IMR-90 (cell line): ENCODE measurements around the gene TMEM161A. TPM values are rescaled to one million over a fixed set of nuclear protein-coding genes. Genes with fewer than 3 reads are reported as not detected.

Experiments
- ATAC-seq: fragments of 200-7000 bp; cut with Tn5 transposase; 2 replicates; pipeline ENCODE4 v1.9.1; 2020; ENCODE audit warnings: low read depth, mild to moderate bottlenecking, moderate library complexity
- BruUV-seq: library from RNA; stranded (reverse); fragments of 400-500 nt; replicated peaks from 2 replicates; lab custom pipeline; 2021; lab: Mats Ljungman, UMichigan
- CTCF ChIA-PET: fragments of 300-600 bp; formaldehyde crosslinking; extraction: SDS; loops from one replicate; lab custom pipeline; 2021; ENCODE audit warnings: antibody characterized with exemption; lab: Yijun Ruan, JAX
- POLR2A ChIA-PET: fragments of 300-600 bp; sonication (Branson Sonifier 250); formaldehyde crosslinking; loops from one replicate; lab custom pipeline; 2022; ENCODE audit warnings: antibody characterized with exemption; ENCODE audit not compliant: unreplicated experiment; lab: Charles Lee
- DNase-seq: peaks from one replicate; pipeline ENCODE4 v3.0.0; 2013
- H2AFZ ChIP-seq: replicated peaks from 2 replicates; pipeline ENCODE3; 2013; ENCODE audit warnings: low read length, mild to moderate bottlenecking; ENCODE audit not compliant: poor library complexity
- H2AK5ac ChIP-seq: 2 replicates; pipeline ENCODE4 v1.6.1; 2013; ENCODE audit warnings: low read depth, low read length, inconsistent platforms
- H2AK9ac ChIP-seq: replicated peaks from 2 replicates; pipeline ENCODE3; 2013; ENCODE audit warnings: mild to moderate bottlenecking, low read depth, low read length, moderate library complexity; ENCODE audit not compliant: poor library complexity
- H2BK120ac ChIP-seq: 2 replicates; pipeline ENCODE4 v1.6.1; 2013; ENCODE audit warnings: low read depth, low read length, inconsistent platforms
- H2BK15ac ChIP-seq: 3 replicates; pipeline ENCODE4 v1.6.1; 2013; ENCODE audit warnings: low read depth, low read length, inconsistent platforms
- H2BK20ac ChIP-seq: 2 replicates; pipeline ENCODE4 v1.6.1; 2013; ENCODE audit warnings: low read depth, mild to moderate bottlenecking, inconsistent platforms, low read length, moderate library complexity
- H2BK5ac ChIP-seq: 2 replicates; pipeline ENCODE4 v1.6.1; 2013; ENCODE audit warnings: mild to moderate bottlenecking, low read depth, low read length, inconsistent platforms; ENCODE audit not compliant: poor library complexity, severe bottlenecking
- H3K14ac ChIP-seq: replicated peaks from 2 replicates; pipeline ENCODE4 v1.6.1; 2013; ENCODE audit warnings: low read depth, low read length, inconsistent platforms
- H3K18ac ChIP-seq: 2 replicates; pipeline ENCODE4 v1.6.1; 2013; ENCODE audit warnings: low read depth, low read length, control low read depth
- H3K23ac ChIP-seq: 2 replicates; pipeline ENCODE4 v1.6.1; 2013; ENCODE audit warnings: low read depth, low read length, inconsistent platforms
- H3K27ac ChIP-seq: 2 replicates; pipeline ENCODE4 v1.5.1; 2013; ENCODE audit warnings: mild to moderate bottlenecking, control low read depth, low read length; ENCODE audit not compliant: insufficient read depth
- H3K27me3 ChIP-seq: 2 replicates; pipeline ENCODE4 v1.6.1; 2013; ENCODE audit warnings: low read length; ENCODE audit not compliant: control insufficient read depth, insufficient read depth
- H3K36me3 ChIP-seq: 2 replicates; pipeline ENCODE4 v1.6.1; 2013; ENCODE audit warnings: low read length, mixed read lengths; ENCODE audit not compliant: control insufficient read depth, insufficient read depth
- H3K4ac ChIP-seq: 2 replicates; pipeline ENCODE4 v1.6.1; 2013; ENCODE audit warnings: low read depth, low read length, inconsistent platforms
- H3K4me1 ChIP-seq: 2 replicates; pipeline ENCODE4 v1.6.1; 2013; ENCODE audit warnings: low read length, mixed read lengths; ENCODE audit not compliant: control insufficient read depth, insufficient read depth
- H3K4me2 ChIP-seq: 2 replicates; pipeline ENCODE4 v1.6.1; 2013; ENCODE audit warnings: low read depth, mild to moderate bottlenecking, control low read depth, low read length, moderate library complexity
- H3K4me3 ChIP-seq: 2 replicates; pipeline ENCODE4 v1.5.1; 2013; ENCODE audit warnings: low read depth, mild to moderate bottlenecking, control low read depth, low read length, moderate library complexity; ENCODE audit not compliant: insufficient read depth
- H3K56ac ChIP-seq: 2 replicates; pipeline ENCODE4 v1.6.1; 2013; ENCODE audit warnings: low read length, inconsistent platforms; ENCODE audit not compliant: insufficient read depth; ENCODE audit errors: extremely low read depth
- H3K79me1 ChIP-seq, 2 experiments: 2 replicates each; pipeline ENCODE4 v1.6.1; 2013; ENCODE audit warnings: low read length in 2 of 2, inconsistent platforms in 1 of 2, low read depth in 1 of 2
- H3K9ac ChIP-seq: 2 replicates; pipeline ENCODE4 v1.6.1; 2013; ENCODE audit warnings: low read depth, low read length, control low read depth
- H3K9me1 ChIP-seq: 2 replicates; pipeline ENCODE4 v1.6.1; 2013; ENCODE audit warnings: low read length, inconsistent platforms; ENCODE audit not compliant: insufficient read depth
- H3K9me3 ChIP-seq: 2 replicates; pipeline ENCODE4 v1.6.1; 2013; ENCODE audit warnings: low read length; ENCODE audit not compliant: control insufficient read depth, insufficient read depth
- H4K20me1 ChIP-seq: 2 replicates; pipeline ENCODE4 v1.6.1; 2013; ENCODE audit warnings: low read length, inconsistent platforms; ENCODE audit not compliant: insufficient read depth
- H4K5ac ChIP-seq: 2 replicates; pipeline ENCODE4 v1.6.1; 2013; ENCODE audit warnings: mild to moderate bottlenecking, low read depth, low read length, control low read depth
- H4K8ac ChIP-seq, 2 experiments: 2 replicates each; pipeline ENCODE4 v1.6.1; 2013; ENCODE audit warnings: low read depth in 2 of 2, low read length in 2 of 2, control low read depth in 1 of 2, inconsistent platforms in 1 of 2
- H4K91ac ChIP-seq: 2 replicates; pipeline ENCODE4 v1.6.1; 2013; ENCODE audit warnings: low read depth, low read length, inconsistent platforms; ENCODE audit not compliant: insufficient read depth
- CEBPB ChIP-seq: IDR thresholded peaks from 2 replicates; pipeline ENCODE4 v1.6.1; 2012; ENCODE audit warnings: low read depth, low read length, improper control_type of control experiment
- RAD21 ChIP-seq: IDR thresholded peaks from 2 replicates; pipeline ENCODE4 v1.6.1; 2012; ENCODE audit warnings: low read length, improper control_type of control experiment
- RCOR1 ChIP-seq: IDR thresholded peaks from 2 replicates; pipeline ENCODE4 v1.6.1; 2012; ENCODE audit warnings: mild to moderate bottlenecking, low read length, improper control_type of control experiment; ENCODE audit not compliant: insufficient replicate concordance
- WGBS, 2 experiments: methylation state at CpG; one replicate each; pipeline versions ENCODE4 v1.1.5 to v1.1.7; 2013; ENCODE audit warnings: missing lambda C conversion rate in 2 of 2; ENCODE audit not compliant: insufficient read length in 1 of 2; ENCODE audit errors: extremely low coverage in 2 of 2; 5-methylcytosine and 5-hydroxymethylcytosine counted together
- dilution Hi-C: fragments of 300-500 bp; cut with HindIII; formaldehyde crosslinking; loops from one replicate; pipeline ENCODE4 v1.14.3; 2018; ENCODE audit warnings: low sequenced_read_pairs; ENCODE audit not compliant: unreplicated experiment
- in situ Hi-C: fragments of 300-500 bp; cut with MboI; formaldehyde crosslinking; loops from 3 replicates; pipeline ENCODE4 v1.14.3; 2019; ENCODE audit warnings: low sequenced_read_pairs, inconsistent platforms, mixed read lengths
- intact Hi-C: fragments of 100-400 bp; cut with micrococcal nuclease; formaldehyde crosslinking; loops from 2 replicates; pipeline ENCODE4 v1.10.0; 2022
- polyA plus RNA-seq, 3 experiments: library from polyadenylated mRNA; depleted of rRNA; stranded (reverse); fragments of >200 nt; gene quantifications; 2 replicates each; pipeline ENCODE4 v1.2.3, GENCODE V29; 2012; ENCODE audit warnings: low replicate concordance in 1 of 3
- total RNA-seq: library from RNA; depleted of rRNA; stranded (reverse); fragments of >200 nt; gene quantifications from 2 replicates; pipeline ENCODE4 v1.2.3, GENCODE V29; 2012
- TF ChIP-seq, protein P1 (sequence below): conservative IDR thresholded peaks from 2 replicates; pipeline ENCODE4 v1.5.1; 2012; ENCODE audit warnings: mild to moderate bottlenecking, low read depth, low read length, improper control_type of control experiment

TMEM161A gene
- total and polyA plus RNA-seq, 2 of the 4 experiments (the other 2 are of a cell fraction) = 11.1 to 34.8 TPM

DNA sequence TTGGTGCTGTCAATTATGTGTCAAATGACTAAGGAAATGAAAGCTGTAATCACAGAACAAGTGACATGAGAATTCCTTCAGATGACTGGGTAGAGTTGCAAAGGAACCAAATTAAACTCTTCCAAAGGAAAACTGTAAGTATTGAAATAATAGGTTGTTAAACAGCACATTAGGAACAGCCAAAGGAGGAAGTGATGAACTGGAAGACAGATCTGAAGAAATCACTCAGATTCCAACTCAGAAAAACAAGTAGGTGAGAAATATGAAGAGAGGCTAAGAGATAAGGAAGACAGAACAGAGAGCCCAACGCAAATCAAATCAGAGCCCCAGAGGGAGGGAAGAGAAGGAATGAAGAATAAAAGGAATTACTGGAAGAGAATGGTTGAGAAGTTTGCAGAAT is 15.4 kb downstream of the TMEM161A start:
- Histone ChIP-seq H4K8ac (no peak overlapping the region), H4K5ac (no peak overlapping the region), H3K79me1 (no peaks in the 10 kb centered on the region), H3K4me3 (no peak overlapping the region), H2BK20ac (no peak overlapping the region), H3K9me1 (no peaks in the 10 kb centered on the region), H2BK5ac (no peak overlapping the region), H2AK5ac (no peak overlapping the region), H3K27me3 (no peaks in the 10 kb centered on the region), H3K4me2 (no peak overlapping the region), H3K56ac (no peak overlapping the region), H3K9me3 (0 out of 2 replicates have a peak, but pooled peaks cover 2% of the 10 kb centered on the region), H2BK120ac (no peak overlapping the region), H2AFZ (no peak overlapping the region), H4K20me1 (no peaks in the 10 kb centered on the region), H3K9ac (no peak overlapping the region), H4K91ac (no peak overlapping the region), H3K14ac (no peak overlapping the region), H3K4me1 (no peaks in the 10 kb centered on the region), H3K27ac (no peak overlapping the region), H3K18ac (no peak overlapping the region), H3K23ac (no peak overlapping the region), H2BK15ac (no peak overlapping the region), H2AK9ac (no peak overlapping the region), H3K4ac (no peak overlapping the region), H3K36me3 (peaks cover 11% of the 10 kb centered on the region; the same call in 1 of the 2 replicates)
- no CpG with 5 or more reads among the region's 1 CpG for WGBS, 2 experiments
- POLR2A ChIA-PET = no interaction called here
- TF ChIP-seq CEBPB = no peak
- TF ChIP-seq, protein P1, sequence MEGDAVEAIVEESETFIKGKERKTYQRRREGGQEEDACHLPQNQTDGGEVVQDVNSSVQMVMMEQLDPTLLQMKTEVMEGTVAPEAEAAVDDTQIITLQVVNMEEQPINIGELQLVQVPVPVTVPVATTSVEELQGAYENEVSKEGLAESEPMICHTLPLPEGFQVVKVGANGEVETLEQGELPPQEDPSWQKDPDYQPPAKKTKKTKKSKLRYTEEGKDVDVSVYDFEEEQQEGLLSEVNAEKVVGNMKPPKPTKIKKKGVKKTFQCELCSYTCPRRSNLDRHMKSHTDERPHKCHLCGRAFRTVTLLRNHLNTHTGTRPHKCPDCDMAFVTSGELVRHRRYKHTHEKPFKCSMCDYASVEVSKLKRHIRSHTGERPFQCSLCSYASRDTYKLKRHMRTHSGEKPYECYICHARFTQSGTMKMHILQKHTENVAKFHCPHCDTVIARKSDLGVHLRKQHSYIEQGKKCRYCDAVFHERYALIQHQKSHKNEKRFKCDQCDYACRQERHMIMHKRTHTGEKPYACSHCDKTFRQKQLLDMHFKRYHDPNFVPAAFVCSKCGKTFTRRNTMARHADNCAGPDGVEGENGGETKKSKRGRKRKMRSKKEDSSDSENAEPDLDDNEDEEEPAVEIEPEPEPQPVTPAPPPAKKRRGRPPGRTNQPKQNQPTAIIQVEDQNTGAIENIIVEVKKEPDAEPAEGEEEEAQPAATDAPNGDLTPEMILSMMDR = no peak
- TF ChIP-seq RCOR1 = no peak
- TF ChIP-seq RAD21 = no peak
- ATAC-seq (no peak), DNase-seq (no peak)
- dilution Hi-C loops = no loop called here
- intact Hi-C loops = no loop called here
- CTCF ChIA-PET = interaction anchor here (0.6 kb wide), 1 partner anchor 44 kb away, joined by 3 read pairs; no protein-coding TSS in a partner anchor
- in situ Hi-C loops = no loop called here
- BruUV-seq = no TSS peak
